Stimulated activated naive CD8-positive, alpha-beta T cell treated with anti-CD3 and anti-CD28 coated beads, Interleukin-15, amount 100 ng/mL, for 72 hours (primary cell): Measurements from ENCODE around the gene PLEKHG5.

Experiments
- ATAC-seq: fragments of 150-1000 bp; cut with Tn5 transposase; 2 replicates; pipeline ENCODE4 v1.10.0; 2021; ENCODE audit warnings: mild to moderate bottlenecking, moderate library complexity
- DNase-seq, 2 donors: peaks; one replicate each; pipeline ENCODE4 v3.0.0; 2021 to 2022
- H3K27ac Mint-ChIP-seq, 2 donors: one replicate each; pipeline ENCODE4 v1.8.0; 2022; ENCODE audit warnings: mild to moderate bottlenecking in 2 of 2, mixed read lengths in 2 of 2, moderate library complexity in 2 of 2
- H3K27me3 Mint-ChIP-seq: one replicate; pipeline ENCODE4 v1.8.0; 2022; ENCODE audit warnings: mixed read lengths
- H3K4me1 Mint-ChIP-seq: one replicate; pipeline ENCODE4 v1.8.0; 2022; ENCODE audit warnings: mild to moderate bottlenecking, mixed read lengths
- H3K4me3 Mint-ChIP-seq, 2 donors: one replicate each; pipeline ENCODE4 v1.8.0; 2022; ENCODE audit warnings: mild to moderate bottlenecking in 2 of 2, mixed read lengths in 2 of 2, moderate library complexity in 1 of 2
- H3K9me3 Mint-ChIP-seq, 2 donors: one replicate each; pipeline ENCODE4 v1.8.0; 2022; ENCODE audit warnings: mixed read lengths in 2 of 2

PLEKHG5 gene

DNA sequence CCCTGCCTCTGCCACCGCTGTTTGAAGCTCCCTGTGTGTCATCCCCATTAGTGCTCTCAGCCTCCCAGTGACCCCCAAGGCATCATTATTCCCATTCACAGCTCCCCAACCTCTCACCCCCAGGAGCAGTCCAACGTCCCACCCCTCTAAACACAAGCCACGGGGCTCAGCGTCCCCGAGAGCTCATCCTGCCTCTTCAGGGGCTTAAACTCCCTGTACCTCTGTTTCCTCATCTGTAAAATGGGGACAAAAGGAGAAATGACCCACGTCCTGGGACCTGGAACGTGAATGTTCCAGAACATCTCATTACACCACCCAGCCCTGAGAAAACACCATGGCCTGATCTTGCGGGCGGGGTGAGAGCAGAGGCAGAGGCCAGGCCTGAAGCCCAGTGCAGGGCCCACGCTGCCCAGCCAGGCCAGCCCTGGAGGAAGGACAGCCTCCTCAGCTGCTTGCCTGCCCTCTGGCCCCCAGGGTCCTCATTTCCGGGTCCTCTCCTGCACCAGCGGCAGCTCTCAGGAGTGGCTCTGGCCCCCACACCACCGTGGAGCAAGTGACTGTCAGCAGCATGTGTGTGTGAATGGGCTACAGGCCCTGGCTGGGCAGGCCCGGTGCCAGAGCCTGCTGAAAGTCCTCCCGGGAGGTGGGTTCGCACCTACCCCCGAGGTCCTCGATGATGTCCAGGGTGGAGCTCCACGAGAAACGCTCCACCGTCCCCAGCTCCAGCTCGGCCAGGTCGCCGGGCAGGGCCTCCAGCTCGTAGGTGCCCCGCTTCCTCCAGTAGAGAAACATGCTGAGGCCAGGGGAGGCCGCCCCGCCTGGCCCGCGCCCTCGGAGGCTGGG is 14.1 kb upstream of the PLEKHG5 start:
- no peak overlapping the region for H3K4me3 Mint-ChIP-seq
- DNase-seq (no peak), ATAC-seq (no peak)
- H3K27ac Mint-ChIP-seq = peak overlapping the region in 1 of 2 donors; percentile 95
- H3K9me3 Mint-ChIP-seq = no peaks in the 10 kb centered on the region
- no peaks in the 10 kb centered on the region for H3K4me1 Mint-ChIP-seq
- peaks cover 33% of the 10 kb centered on the region for H3K27me3 Mint-ChIP-seq

DNA sequence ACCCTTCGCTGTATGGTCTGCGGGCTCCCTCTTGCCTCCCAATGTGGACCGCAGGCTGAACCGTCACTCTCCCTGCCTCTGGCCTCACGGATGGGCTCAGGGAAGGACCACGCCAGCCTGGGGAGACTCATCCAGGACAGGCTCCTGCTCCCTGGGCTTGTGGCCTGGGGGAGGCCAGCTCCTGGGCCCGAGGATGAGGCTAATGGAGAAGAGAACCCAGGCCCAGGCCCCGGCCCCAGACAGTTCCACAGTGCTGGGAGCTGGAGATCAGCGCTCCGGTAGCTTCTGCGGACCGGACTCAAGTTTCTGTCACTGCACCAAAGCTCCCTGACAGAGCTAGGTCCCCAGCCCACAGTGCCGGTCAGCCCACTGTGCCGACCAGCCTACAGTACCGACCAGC is 13.4 kb upstream of the PLEKHG5 start:
- DNase-seq (no peak), ATAC-seq (no peak)
- no peak overlapping the region for H3K27ac Mint-ChIP-seq
- peaks cover 40% of the 10 kb centered on the region for H3K27me3 Mint-ChIP-seq
- no peaks in the 10 kb centered on the region for H3K4me1 Mint-ChIP-seq
- no peaks in the 10 kb centered on the region for H3K9me3 Mint-ChIP-seq
- H3K4me3 Mint-ChIP-seq = no peak overlapping the region

DNA sequence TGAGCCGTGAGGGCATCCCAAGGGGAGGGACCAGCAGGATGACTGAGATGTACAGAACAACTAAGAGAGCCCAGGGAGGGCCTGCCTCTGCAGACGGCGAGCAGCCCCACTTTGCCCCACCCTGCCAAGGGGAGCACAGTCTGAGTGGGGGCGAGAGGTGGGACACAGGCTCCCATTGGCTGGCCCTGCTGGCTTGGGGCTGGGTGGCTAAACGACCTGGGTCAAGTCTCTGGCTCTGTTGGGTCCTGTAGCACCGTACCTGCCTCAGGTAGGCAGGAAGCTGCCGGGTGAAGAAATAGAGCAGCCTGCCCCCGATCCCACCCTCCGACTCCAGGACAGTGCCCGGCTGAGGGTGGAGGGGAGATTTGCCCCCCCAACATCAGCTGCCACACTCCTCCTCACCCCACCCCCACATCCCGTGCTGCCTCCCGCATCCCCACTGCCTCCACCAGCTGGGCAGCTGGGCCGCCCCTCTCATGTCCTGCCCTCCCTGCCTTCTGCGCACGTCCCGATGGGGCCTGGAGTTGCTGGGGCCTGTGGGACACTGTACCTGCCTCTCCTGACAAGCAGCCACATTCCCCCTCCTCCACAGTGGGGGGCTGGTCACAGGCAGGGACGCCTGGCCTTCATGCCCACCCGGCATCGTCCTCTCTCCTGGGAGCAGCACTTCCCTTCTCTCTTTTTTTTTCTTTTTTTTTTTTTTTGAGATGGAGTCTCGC is 12.6 kb upstream of the PLEKHG5 start:
- no peak for DNase-seq
- ATAC-seq = no peak
- H3K27ac Mint-ChIP-seq = no peak overlapping the region
- H3K4me1 Mint-ChIP-seq = no peaks in the 10 kb centered on the region
- H3K27me3 Mint-ChIP-seq = peaks cover 45% of the 10 kb centered on the region
- H3K9me3 Mint-ChIP-seq = no peaks in the 10 kb centered on the region
- no peak overlapping the region for H3K4me3 Mint-ChIP-seq

DNA sequence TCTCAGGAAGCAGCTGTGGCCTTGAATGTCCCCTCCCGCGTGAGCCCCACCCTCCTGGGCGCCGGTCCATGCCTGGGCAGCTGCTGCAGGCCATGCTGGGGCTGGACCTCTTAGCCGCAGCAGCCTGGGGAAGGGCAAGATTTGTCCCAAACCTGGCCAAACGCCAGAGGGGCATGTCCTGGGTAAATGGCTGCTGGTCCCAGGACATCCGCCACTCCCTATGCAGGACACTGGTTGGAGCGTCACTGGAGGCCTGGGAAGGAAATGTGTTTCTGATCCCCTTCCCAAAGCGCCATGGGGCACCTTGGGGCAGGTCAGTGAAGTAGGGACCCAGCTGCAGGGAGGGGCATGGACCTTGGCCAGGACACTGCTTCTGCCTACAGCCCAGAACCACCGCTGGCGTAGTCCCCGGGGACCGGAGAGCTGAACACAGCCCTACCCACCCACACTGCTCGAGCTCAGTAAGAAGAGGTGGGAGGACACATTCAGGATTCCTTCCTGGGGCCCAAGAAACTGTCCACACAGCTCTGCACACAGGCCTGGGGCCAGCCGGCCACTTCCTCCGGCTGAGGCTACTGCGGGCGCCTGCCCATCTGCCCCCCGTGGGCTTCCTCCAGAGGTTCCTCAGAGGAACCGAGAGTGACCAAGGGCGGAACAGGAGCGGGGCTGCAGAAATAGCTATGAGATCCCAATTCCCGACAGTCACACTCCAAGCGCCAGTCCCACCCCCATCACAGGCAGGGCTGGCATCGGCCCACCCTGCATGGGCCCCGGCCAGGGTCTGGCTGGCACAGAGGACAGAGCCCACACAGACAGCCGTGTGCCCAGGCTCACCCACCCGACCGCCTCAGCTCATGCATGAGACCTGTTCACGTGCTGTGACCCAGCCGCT is 10.8 kb upstream of the PLEKHG5 start:
- Mint-ChIP-seq H3K27ac (no peak overlapping the region), H3K4me1 (peaks cover 7% of the 10 kb centered on the region)

DNA sequence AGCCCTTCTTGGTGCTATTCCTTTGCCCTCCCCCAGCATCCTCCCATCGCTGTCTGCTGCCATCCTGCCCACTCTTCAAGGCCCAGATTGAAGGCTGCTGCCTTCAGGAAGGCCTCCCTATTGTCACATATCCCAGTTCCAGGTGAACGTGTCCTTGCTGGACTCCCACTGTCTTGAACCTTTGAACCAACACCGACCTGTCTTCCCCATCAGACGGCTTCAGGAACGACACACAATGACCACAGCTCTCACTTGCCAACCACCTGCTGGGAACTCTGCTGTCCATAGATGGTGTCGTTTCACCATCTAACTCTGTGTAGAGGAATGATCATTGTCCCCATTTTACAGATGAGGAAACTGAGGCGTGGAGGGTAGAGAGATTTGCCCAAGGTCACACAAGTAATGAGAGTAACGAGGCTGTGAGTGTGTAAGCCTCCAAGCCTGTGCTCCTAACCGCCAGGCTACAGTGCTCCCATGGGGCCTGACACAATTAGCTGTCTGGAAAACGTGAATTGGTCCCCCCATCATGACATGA is 9.9 kb upstream of the PLEKHG5 start:
- Mint-ChIP-seq H3K4me1 (peaks cover 11% of the 10 kb centered on the region), H3K4me3 (no peak overlapping the region)

More for the DNA sequence above, 10.8 kb upstream of the PLEKHG5 start:
- H3K9me3 Mint-ChIP-seq = no peaks in the 10 kb centered on the region
- DNase-seq (no peak), ATAC-seq (no peak)
- no peak overlapping the region for H3K4me3 Mint-ChIP-seq
- peaks cover 61% of the 10 kb centered on the region for H3K27me3 Mint-ChIP-seq

DNA sequence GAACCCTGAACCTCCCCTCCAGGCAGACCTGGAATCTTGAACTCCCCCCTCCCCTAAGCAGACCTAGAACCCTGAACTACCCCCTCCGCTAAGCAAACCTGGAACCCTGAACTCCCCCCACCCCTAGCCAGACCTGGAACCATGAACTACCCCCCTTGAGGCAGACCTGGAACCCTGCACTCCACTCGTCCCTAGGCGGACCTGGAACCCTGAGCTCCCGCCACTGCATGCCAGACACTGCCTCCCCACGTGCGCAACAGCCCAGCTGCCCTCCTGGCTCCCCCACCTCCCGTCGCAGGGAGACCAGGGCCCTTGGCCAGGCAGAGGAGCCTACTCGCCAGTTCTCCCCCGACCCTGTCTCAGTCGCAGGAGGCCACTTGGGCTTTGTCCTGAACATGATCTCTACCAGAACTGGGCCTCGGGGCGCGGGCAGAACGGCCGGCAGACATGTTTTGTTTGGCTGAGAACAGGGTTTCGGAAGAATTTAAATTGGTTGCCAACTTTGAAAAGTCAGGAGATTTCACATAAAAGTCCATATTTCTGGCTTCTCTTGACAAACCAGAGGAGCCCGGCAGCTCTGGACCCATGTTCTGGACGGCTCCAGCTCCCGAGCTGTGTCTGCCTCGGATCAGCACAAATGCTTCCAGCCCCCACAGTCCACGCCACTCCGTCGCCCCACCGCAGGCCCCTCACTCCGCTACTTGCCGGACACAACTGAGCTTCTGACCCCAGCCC is 9.2 kb upstream of the PLEKHG5 start:
- no peak for DNase-seq
- ATAC-seq = no peak
- peaks cover 18% of the 10 kb centered on the region for H3K4me1 Mint-ChIP-seq
- no peaks in the 10 kb centered on the region for H3K9me3 Mint-ChIP-seq
- peaks cover 74% of the 10 kb centered on the region for H3K27me3 Mint-ChIP-seq
- no peak overlapping the region for H3K4me3 Mint-ChIP-seq
- no peak overlapping the region for H3K27ac Mint-ChIP-seq

More for the DNA sequence above, 9.9 kb upstream of the PLEKHG5 start:
- Mint-ChIP-seq H3K27me3 (peaks cover 68% of the 10 kb centered on the region), H3K27ac (no peak overlapping the region), H3K9me3 (no peaks in the 10 kb centered on the region)
- no peak for DNase-seq
- ATAC-seq = no peak

DNA sequence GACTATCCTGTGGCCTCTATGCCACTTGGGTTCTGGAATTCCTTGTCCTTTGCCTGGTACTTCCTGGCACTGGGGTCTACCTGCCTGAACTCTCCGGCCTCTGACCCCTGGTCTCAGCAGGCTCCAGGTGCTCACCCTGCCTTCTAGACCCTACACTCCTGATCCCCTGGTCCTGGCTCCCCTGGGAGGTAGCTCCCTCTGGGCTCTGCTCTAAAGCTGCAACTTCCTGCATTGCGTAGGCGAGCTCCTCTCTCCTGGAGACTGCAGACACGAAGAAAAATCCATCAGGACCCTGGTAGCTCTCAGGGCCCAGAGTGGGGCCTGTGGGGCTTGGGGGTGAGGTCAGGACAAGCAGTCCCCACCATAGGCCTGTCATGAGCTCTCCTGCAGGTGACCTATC is 7.8 kb upstream of the PLEKHG5 start:
- Mint-ChIP-seq H3K4me3 (peak overlapping the region in 1 of 2 donors; percentile 8), H3K9me3 (no peaks in the 10 kb centered on the region), H3K4me1 (peaks cover 19% of the 10 kb centered on the region), H3K27me3 (peaks cover 62% of the 10 kb centered on the region), H3K27ac (no peak overlapping the region)
- DNase-seq (no peak), ATAC-seq (no peak)

DNA sequence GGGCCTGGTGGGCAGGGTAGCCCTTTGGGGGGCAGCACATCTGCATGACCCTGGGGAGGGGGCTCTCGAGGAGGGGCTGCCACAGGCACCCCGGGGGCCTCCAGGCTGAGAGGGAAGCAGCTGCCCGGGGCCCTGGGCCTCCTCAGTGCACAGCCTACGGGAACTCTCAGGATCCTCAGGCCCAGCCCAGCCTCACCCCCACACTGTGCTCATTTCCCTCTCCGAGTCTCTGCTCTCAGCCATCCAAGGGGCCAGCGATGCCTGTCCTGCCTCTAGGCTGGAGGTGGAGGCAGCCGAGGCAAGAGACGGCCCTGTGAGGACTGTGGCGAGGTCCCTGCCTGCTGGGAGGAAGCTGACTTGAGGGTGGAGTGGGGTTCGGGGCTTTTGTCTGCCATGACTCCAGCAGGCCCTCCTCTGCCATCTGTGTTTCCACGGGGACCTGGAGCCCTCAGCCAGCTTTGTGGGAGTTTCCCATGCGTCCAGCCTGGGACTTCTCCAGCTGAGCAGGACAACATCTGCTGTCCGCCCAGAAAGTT is 7.2 kb upstream of the PLEKHG5 start:
- no peaks in the 10 kb centered on the region for H3K9me3 Mint-ChIP-seq
- no peak overlapping the region for H3K4me3 Mint-ChIP-seq
- DNase-seq (no peak), ATAC-seq (no peak)
- peaks cover 58% of the 10 kb centered on the region for H3K27me3 Mint-ChIP-seq
- no peak overlapping the region for H3K27ac Mint-ChIP-seq
- peaks cover 19% of the 10 kb centered on the region for H3K4me1 Mint-ChIP-seq

DNA sequence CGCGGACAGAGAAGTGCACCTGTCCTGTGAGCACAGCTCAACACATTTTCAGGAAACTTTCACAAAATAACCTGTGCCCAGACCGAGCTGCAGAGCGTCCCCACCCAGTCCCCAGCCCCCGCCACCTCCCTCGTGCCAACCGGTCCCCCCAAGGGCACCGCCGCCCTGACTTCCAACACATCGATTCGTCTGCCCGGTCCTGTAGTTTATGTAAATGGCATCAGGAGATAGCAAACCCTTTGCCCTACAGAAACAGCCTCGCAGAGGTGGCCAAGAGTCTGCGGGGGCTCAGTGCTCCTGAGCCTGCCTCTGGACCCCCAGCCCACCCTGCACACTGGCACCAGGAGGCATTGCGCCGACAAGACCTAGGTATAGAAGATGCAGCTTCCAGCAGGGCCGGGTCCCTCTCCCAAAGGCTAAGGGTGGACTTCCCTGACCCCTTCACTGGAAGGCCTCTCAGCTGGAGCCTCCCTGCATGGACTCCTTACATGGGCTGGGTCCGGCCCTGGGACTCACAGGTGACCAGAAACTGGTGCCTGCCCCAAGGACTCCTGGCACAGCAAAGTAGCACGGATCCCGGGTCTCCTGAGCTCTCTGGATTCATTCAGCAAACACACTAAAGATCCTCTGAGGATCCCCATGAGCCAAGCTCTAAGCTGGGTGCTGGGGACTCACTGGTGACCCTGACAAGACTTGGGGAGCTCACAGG is 6.6 kb upstream of the PLEKHG5 start:
- Mint-ChIP-seq H3K9me3 (no peaks in the 10 kb centered on the region), H3K27me3 (peaks cover 58% of the 10 kb centered on the region), H3K4me3 (peak overlapping the region; percentile 63 to 75), H3K4me1 (peaks cover 23% of the 10 kb centered on the region), H3K27ac (no peak overlapping the region)
- ATAC-seq (peak; percentile 2), DNase-seq (no peak)

DNA sequence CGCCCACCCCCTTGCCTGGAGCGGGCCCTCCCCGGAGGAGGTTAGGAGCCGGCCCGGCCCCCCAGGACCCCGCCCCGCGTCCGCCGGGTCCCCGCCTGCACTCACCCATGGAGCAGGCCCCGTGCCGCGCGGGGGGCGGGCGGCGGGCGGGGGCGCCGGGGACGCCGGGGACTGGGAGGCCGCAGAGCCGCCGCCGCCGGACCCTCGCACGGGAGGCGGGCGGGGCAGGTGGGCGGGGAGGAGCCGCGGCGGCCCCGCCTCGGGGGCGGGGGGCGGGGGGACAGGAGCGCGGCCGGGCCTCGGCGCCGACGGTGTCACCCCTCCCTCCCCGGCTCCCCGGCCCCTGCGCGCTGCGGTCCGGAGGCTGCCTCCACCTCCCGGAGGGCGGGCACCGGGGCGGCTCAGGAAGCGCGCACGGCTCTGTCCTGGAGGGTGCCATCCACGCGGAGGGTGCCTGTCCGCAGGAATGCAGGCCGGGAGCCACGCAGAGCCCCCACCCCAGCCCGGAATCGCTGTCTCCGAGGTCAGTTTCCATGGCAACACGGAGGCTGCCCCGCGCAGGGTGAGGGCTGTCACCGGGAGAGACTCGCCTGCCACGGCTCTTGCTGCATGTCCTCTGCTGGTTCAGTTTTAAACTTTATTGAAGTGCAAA is 5.9 kb upstream of the PLEKHG5 start:
- no peak overlapping the region for H3K27ac Mint-ChIP-seq

DNA sequence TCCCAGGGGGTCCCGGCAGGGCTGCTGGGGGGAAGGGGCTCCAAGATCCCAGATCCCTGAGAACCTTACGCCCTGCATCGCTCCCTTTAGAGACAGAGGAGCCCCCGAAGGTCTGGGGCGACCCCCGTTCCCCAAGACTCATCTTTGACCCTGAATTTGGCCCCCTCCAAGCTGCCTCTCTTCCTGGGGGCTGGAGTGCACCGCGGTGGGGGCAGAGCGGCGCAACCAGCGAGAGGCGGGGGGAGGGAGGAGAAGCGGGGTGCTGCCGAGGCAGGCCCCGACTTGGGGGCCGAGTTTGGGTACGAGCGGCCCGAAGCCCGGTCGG is 5.4 kb upstream of the PLEKHG5 start:
- no peak for ATAC-seq
- no peak overlapping the region for H3K27ac Mint-ChIP-seq
- H3K27me3 Mint-ChIP-seq = peaks cover 55% of the 10 kb centered on the region
- peaks cover 34% of the 10 kb centered on the region for H3K4me1 Mint-ChIP-seq
- peak overlapping the region; percentile 43 to 68 for H3K4me3 Mint-ChIP-seq
- no peaks in the 10 kb centered on the region for H3K9me3 Mint-ChIP-seq
- DNase-seq = no peak

More for the DNA sequence above, 5.9 kb upstream of the PLEKHG5 start:
- H3K27me3 Mint-ChIP-seq = peaks cover 58% of the 10 kb centered on the region
- H3K4me3 Mint-ChIP-seq = peak overlapping the region; percentile 63 to 75
- ATAC-seq (peak; percentile 57), DNase-seq (peak in 1 of 2 donors; percentile 44)
- peaks cover 30% of the 10 kb centered on the region for H3K4me1 Mint-ChIP-seq
- no peaks in the 10 kb centered on the region for H3K9me3 Mint-ChIP-seq

DNA sequence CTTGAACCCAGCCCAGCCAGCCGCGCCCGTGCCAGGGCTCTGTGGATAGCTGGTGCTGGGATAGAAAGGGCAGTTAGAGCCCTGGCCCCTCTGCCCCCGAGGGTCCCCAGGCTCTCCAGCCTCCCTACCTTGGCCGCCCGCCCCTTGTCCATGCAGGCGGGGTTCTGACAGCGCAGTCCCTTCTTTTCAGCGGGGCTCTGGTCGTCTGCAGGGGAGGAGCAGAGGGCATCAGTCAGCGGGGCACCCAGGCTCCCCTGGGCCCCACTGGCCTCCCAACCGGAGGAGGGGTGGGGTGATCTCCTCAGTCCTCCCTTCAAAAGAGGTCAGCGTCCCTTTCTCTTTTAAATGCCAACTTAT is 4.9 kb upstream of the PLEKHG5 start:
- Mint-ChIP-seq H3K9me3 (no peaks in the 10 kb centered on the region), H3K27me3 (peaks cover 50% of the 10 kb centered on the region), H3K27ac (no peak overlapping the region), H3K4me1 (peaks cover 39% of the 10 kb centered on the region), H3K4me3 (peak overlapping the region; percentile 43 to 68)
- DNase-seq (no peak), ATAC-seq (no peak)

DNA sequence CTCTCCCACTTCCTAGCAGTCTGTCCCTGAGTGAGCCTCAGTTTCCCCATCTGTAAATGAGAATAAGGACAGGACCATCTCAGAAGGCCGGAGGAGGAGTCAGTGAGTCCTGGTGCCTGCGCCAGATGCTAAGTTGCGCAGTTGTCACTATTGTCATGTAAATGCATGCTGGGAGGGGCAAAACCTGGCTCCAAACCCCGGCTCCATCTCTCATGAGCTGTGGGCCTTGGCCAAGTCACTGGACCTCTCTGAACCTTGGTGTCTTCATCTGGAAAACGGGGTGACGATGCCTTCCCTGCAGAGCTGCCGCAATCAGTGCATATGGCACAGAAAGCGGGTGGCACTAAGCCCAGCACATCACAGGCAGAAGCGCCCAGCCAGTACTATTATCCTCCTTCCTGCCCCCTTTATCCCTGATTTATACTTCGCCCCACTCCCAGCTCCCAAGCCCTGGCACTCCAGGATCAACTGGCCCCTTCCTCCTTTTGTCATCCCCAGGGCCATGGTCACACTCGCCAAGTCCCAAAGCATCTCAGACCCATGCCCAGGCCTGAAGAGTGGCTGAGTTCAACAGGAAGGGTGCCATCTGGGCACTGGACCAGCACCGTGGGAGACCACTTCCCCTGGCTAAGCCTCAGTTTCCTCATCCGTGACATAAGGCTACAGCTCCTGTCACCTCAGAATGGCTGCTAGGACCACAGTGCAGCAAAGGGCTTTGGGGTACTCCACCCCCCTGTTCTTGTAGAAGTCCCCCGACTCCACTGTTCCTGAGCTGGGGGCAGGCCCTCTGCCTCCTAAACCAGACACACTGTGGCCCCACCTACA is 4.3 kb upstream of the PLEKHG5 start:
- DNase-seq (no peak), ATAC-seq (no peak)
- no peak overlapping the region for H3K4me3 Mint-ChIP-seq
- H3K4me1 Mint-ChIP-seq = peaks cover 44% of the 10 kb centered on the region
- H3K9me3 Mint-ChIP-seq = no peaks in the 10 kb centered on the region
- H3K27me3 Mint-ChIP-seq = peaks cover 44% of the 10 kb centered on the region
- H3K27ac Mint-ChIP-seq = no peak overlapping the region
